Measurements from ENCODE around the gene OOSP4A.

The OOSP4A gene

DNA sequence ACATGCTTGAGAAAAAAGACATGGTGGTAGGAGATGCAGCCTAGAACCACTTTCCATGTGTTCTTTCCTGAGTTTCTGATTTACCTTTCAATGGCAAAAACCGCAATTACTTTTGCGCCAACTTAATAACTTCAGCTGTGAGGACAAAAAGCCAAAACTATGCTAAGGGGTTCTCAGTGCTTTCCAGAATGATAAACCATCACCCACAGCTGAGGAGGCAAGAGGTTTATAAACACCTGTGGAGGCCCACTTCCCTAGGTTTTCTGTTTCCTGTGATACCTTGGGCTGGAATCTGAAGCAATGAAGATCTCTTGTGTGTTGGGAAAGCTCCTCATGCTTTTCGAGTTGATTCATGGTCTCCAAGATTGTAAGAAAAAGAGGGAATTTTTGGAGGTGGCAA is at the start of gene OOSP4A:
TSS of gene OOSP4A (plus strand) at position 301 of the 400 bp plus-strand sequence. CDS start at position 301, 0 bp downstream.
- no peak for DNase-seq (ENCODE audit: low read depth)

DNA sequence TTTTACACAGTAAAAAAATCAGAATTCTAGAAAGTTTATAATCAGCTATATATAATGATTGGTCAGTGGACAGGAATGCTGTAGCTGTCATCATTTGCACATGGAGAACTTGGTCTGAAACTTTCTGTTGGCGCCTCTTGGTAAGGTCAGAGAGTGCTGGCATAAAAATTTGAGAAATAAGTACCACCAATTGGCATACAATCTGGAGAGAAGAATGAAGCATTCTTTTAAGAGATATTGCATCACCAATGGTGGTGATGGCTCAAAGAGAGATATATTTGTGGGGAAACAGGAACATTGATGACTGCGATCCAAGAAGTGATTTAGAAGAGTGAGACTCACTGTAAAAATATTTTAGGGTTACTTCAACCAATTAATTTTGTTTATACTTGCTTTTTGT is 45.4 kb upstream of the OOSP4A start:
- DNase-seq (ENCODE audit: low read depth) = peak; percentile 66

- DNase-seq (ENCODE audit: low read depth) = peak; percentile 90
Measured at GRCh38 chr11:59918987-59919589, 44.7 kb upstream of the OOSP4A start.

DNA sequence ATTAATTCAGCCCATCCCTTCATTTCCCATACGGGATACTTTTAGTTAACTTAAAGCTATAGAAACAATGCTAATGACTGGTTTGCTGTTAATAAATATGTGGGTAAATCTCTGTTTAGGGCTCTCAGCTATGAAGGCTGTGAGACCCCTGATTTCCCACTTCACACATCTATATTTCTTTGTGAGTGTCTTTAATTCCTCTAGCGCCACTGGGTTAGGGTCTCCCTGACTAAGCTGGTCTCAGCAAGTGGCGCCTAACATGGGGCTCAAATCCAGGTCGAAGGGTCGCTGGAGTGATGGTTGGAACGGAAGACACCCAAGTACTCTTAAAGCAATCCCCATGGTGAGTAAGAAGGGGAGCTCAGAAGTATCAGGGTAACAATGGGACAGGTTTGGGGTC is 40.0 kb upstream of the OOSP4A start:
- no peak for DNase-seq (ENCODE audit: low read depth)

- no peak for DNase-seq (ENCODE audit: low read depth)
Measured at GRCh38 chr11:59931688-59932087, 32.1 kb upstream of the OOSP4A start.

DNA sequence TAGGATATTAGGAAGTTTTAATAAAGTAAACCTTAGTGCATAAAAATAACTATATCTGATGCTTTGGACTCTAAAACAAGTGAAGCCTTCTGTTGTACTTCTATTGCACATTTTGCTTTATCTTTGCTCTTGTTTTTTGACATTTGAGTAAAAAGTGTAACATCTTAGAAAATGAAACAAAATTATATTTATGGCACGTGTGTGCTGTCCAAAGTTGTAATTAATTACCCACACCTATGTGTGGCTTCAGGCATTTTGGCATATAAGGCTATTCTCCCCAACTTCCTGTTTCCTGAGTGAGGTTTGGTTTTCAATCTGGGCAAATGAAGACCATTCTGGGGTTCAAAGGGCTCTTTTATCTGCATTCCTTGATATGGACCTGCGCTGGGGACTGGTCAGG is 25.7 kb upstream of the OOSP4A start, which contains the start of gene OOSP1:
TSS of gene OOSP1 (plus strand) at position 301 of the 400 bp plus-strand sequence. CDS start at position 324, 23 bp downstream.
- DNase-seq (ENCODE audit: low read depth) = no peak

DNA sequence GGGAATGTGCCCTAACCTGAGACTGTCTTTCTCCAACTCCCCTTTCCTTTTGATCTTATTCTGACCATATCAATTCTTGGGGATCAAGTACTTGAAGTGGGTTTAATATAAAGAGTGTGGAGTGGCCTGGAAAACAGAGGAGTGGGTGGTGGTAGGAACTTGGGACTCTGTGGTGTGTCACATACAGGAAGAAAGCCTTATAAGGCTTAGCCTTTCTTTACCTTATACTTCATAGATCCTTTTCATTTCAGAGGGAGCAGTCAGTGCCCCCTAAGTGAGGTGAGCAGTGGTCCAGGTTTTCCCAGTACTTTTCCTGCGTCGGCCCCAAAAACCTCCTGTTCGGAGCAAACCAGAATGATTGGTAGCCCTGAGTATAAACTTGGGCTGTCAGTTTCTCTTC is 25.1 kb upstream of the OOSP4A start:
- no peak for DNase-seq (ENCODE audit: low read depth)

- DNase-seq (ENCODE audit: low read depth) = no peak
Measured at GRCh38 chr11:59939482-59939881, 24.4 kb upstream of the OOSP4A start.

DNA sequence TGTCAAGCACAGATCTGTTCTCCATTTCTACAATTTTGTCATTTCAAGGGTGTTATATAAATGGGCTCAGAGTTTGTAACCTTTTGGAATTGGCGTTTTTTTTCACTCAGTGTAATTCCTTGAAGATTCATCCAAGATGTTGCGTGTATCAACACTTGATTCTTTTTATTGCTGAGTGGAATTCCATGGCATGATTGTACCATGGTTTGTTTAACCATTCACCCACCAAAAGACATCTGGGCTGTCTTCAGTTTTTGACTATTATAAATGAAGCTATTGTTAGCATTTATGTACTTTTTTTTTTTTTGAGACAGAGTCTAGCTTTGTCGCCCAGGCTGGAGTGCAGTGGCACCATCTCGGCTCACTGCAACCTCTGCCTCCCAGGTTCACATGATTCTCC is 22.7 kb upstream of the OOSP4A start:
- no peak for DNase-seq (ENCODE audit: low read depth)

- peak; percentile 12 for DNase-seq (ENCODE audit: low read depth)
Measured at GRCh38 chr11:59943997-59944714, 19.7 kb upstream of the OOSP4A start.

GRCh38 chr11:59944720-59945119 is 19.1 kb upstream of the OOSP4A start:
- no peak for DNase-seq (ENCODE audit: low read depth)

DNA sequence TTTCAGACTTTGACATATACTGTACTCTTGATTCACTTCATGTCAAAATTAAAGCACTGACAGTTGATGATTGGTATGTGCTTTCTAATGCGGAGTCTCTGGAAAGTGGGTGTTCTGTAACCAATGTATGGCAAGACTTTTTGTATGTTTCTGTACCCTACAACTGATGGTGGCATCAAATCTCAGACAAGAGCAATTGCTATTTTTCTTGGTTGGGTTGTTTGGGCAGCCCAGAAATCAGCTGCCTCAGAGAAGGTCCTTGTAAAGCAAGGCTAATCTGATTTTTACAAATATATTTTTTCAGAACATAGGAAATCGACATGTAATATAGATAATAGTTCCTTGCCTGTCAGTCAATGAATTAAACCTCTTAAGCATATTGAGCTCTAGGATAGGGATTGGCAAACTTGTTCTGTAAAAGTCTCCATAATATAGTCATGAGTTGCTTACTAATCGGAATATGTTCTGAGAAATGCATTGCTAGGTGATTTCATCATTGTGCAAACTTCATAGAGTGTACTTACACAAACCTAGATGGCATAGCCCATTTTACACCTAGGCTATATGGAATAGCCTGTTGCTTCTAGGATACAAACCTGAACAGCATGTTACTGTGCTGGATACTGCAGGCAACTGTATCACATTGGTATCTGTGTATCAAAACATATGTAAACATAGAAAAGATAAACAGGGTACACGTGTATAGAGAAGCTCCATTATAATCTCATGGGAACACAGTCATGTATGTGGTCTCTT is 10.2 kb upstream of the OOSP4A start:
- DNase-seq (ENCODE audit: low read depth) = peak; percentile 6

DNA sequence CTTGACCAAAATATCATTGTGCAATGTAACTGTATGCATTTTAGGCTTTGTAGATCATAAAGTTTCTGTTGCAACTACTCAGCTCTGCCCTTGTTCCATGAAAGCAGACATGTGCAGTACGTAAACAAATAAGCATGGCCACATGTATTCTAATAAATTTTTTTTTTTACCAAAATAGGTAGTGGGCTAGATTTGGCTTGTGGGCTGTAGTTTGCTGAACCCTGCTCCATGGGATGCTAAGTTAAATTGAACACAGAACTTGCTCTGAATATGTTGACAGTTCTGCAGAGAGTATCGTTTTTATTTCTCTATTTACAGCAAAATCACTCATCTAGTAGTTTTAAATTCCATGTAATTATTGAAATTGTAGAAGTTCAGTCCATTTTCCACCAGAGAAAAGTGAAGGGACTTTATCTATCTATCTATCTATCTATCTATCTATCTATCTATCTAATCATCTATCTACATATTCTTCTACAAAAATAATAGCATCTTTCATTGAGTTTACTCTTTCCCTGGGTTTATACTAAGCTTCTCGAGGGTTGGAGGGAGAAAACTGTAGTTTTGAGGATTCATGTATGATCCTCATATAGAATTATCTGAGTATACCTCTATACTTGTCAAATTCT is 9.5 kb upstream of the OOSP4A start:
- DNase-seq (ENCODE audit: low read depth) = no peak

DNA sequence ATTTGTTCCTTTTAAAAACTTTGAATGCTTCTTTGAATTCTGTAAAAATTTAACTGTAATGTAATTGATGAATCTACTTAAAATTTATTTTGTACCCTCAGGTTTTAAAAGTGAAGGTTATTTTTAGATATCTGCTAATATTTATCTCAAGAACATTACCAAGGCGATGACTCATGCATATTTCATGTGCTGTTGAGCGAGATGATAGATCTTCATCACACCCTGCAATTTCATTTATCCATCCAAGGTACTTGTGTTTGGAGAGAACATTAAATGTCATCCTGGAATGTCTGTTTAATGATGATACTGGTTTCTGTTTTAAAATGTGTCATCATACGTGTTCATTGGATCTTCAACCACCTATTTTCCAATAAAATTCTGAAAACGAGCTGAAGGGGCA is 6.7 kb upstream of the OOSP4A start:
- peak; percentile 61 for DNase-seq (ENCODE audit: low read depth)

- no peak for DNase-seq (ENCODE audit: low read depth)
Measured at GRCh38 chr11:59960502-59961381, 3.1 kb upstream of the OOSP4A start.

GRCh38 chr11:59962107-59962482 is 1.7 kb upstream of the OOSP4A start:
- no peak for DNase-seq (ENCODE audit: low read depth)

GRCh38 chr11:59965424-59965823 is 1.6 kb downstream of the OOSP4A start:
- no peak for DNase-seq (ENCODE audit: low read depth)

DNA sequence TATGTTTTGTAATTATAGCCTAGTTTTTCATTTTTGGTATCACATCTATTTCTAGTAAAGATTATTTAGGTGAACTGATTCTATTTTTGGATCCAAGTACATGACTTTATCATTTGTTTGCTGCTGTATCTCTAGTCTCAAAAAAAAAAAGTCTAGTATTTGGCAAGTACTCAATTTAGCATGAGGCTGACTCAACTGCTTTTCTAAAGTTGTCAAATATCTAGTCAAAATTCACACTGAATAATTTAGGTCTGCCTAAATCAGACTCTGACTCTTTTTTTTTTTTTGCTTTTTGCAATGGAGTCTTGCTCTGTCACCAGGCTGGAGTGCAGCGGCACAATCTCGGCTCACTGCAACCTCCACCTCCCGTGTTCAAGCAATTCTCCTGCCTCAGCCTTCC is 2.4 kb downstream of the OOSP4A start:
- no peak for DNase-seq (ENCODE audit: low read depth)

- DNase-seq (ENCODE audit: low read depth) = no peak
Measured at GRCh38 chr11:59967677-59968394, 4.0 kb downstream of the OOSP4A start.

DNA sequence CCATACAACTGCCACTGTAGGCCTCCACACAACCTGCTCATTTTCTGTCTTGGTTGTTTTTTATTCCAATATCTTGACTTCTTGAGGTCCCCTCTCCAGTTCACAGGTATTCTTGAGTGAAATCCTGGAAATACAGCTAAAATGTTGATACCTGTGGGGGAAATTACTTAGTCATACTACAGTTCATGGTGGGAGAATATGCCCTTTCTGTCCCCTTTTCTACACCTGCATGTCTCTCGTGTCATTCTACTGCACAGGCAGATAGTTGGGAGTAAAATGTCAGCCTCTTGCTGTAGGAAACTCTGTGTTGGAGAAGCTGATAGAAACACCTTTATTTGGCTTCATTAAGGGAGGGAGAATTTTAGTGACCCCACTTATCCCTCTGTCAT is 4.6 kb downstream of the OOSP4A start:
- no peak for DNase-seq (ENCODE audit: low read depth)

- no peak for DNase-seq (ENCODE audit: low read depth)
Measured at GRCh38 chr11:59973097-59973496, 9.3 kb downstream of the OOSP4A start.

All from ELR (cell line).